Activated T-helper 1 cell treated with anti-CD3 and anti-CD28 coated beads, Interleukin-12 subunit alpha, Interleukin-12 subunit beta, Interleukin-2, Interleukin-4 antibody, amounts not matched to agents 30 ng/mL and 10 ng/mL and 1 ng/mL, durations not matched to agents 14 hours and 24 hours and 36 hours (primary cell): Measurements from ENCODE around the gene XRCC2. TPM values are rescaled to one million over a fixed set of nuclear protein-coding genes. Genes with fewer than 3 reads are reported as not detected.

Experiments used
- DNase-seq: peaks from one replicate; pipeline ENCODE4 v3.0.0; 2021; ENCODE audit warnings: low spot score
- H3K27ac Mint-ChIP-seq: one replicate; pipeline ENCODE4 v1.8.0; 2021; ENCODE audit warnings: mild to moderate bottlenecking, mixed read lengths
- H3K27me3 Mint-ChIP-seq: one replicate; pipeline ENCODE4 v1.8.0; 2022; ENCODE audit warnings: mild to moderate bottlenecking, moderate library complexity, mixed read lengths; ENCODE audit not compliant: insufficient read depth
- H3K36me3 Mint-ChIP-seq: one replicate; pipeline ENCODE4 v1.8.0; 2021; ENCODE audit warnings: low read depth, mixed read lengths
- H3K4me1 Mint-ChIP-seq: one replicate; pipeline ENCODE4 v1.8.0; 2021; ENCODE audit warnings: low read depth, mixed read lengths
- H3K4me3 Mint-ChIP-seq: one replicate; pipeline ENCODE4 v1.8.0; 2021; ENCODE audit warnings: mild to moderate bottlenecking, moderate library complexity, mixed read lengths
- H3K9me3 Mint-ChIP-seq: one replicate; pipeline ENCODE4 v1.8.0; 2021; ENCODE audit warnings: mixed read lengths
- intact Hi-C: fragments of 100-400 bp; cut with micrococcal nuclease; formaldehyde crosslinking; loops from one replicate; pipeline ENCODE4 v1.15.1; 2024
- total RNA-seq: library from RNA; stranded (reverse); gene quantifications from 2 replicates; pipeline ENCODE4 v1.2.3, GENCODE V29; 2022

Gene XRCC2
- total RNA-seq, 1 donor from 2014 or later = 24.0 TPM

- no peaks in the 10 kb centered on the region for H3K4me1 Mint-ChIP-seq
- no peak overlapping the region for H3K4me3 Mint-ChIP-seq
- H3K9me3 Mint-ChIP-seq = no peaks in the 10 kb centered on the region
- intact Hi-C loops = no loop called here
- no peak for DNase-seq
- H3K36me3 Mint-ChIP-seq = no peaks in the 10 kb centered on the region
- no peak overlapping the region for H3K27ac Mint-ChIP-seq
- no peaks in the 10 kb centered on the region for H3K27me3 Mint-ChIP-seq
Observed at GRCh38 chr7:152596824-152597223, 79.1 kb downstream of the XRCC2 start.

Other genes starting within 250 kb of the XRCC2 start
- gene KMT2C, start 240.1 kb downstream of the XRCC2 start, total RNA-seq = 59.5 and 64.2 TPM in 2 replicates
- 7.0 and 8.3 TPM in 2 replicates for gene ACTR3B, start 83.6 kb upstream of the XRCC2 start, total RNA-seq